Measurements from ENCODE around the gene PIP4K2A.

Gene PIP4K2A

GRCh38 chr10:22607261-22607660 is 107.1 kb downstream of the PIP4K2A start:
- Histone ChIP-seq H3K36me3 (ENCODE audit: control insufficient read depth, insufficient read depth, low read length) (peaks cover 5% of the 10 kb centered on the region), H3K27me3 (replicated peaks; ENCODE audit: control insufficient read depth, insufficient read depth, low read length) (no peaks in the 10 kb centered on the region), H3K4me3 (replicated peaks; ENCODE audit: low read depth, low read length) (no peak overlapping the region)
- no peak for DNase-seq (ENCODE audit: extremely low read depth, insufficient read length)
- TF ChIP-seq CTCF (IDR thresholded peaks at IDR 0.05; ENCODE audit: insufficient read depth, low read length, poor library complexity, severe bottlenecking): no peak

- Histone ChIP-seq H3K27me3 (replicated peaks; ENCODE audit: control insufficient read depth, insufficient read depth, low read length) (no peaks in the 10 kb centered on the region), H3K36me3 (ENCODE audit: control insufficient read depth, insufficient read depth, low read length) (peaks cover 5% of the 10 kb centered on the region), H3K4me3 (replicated peaks; ENCODE audit: low read depth, low read length) (no peak overlapping the region)
- peak; percentile 75 for DNase-seq (ENCODE audit: extremely low read depth, insufficient read length)
- TF ChIP-seq CTCF (IDR thresholded peaks at IDR 0.05; ENCODE audit: insufficient read depth, low read length, poor library complexity, severe bottlenecking): no peak
These were observed 108.2 kb downstream of the PIP4K2A start for GRCh38 chr10:22606164-22606614.

GRCh38 chr10:22605168-22605567 is 109.2 kb downstream of the PIP4K2A start:
- no peak overlapping the region for H3K4me3 ChIP-seq (replicated peaks; ENCODE audit: low read depth, low read length)
- peaks cover 8% of the 10 kb centered on the region for H3K36me3 ChIP-seq (ENCODE audit: control insufficient read depth, insufficient read depth, low read length)
- no peak for TF ChIP-seq CTCF (IDR thresholded peaks at IDR 0.05; ENCODE audit: insufficient read depth, low read length, poor library complexity, severe bottlenecking)
- no peaks in the 10 kb centered on the region for H3K27me3 ChIP-seq (replicated peaks; ENCODE audit: control insufficient read depth, insufficient read depth, low read length)
- DNase-seq (ENCODE audit: extremely low read depth, insufficient read length): peak; percentile 77

DNA sequence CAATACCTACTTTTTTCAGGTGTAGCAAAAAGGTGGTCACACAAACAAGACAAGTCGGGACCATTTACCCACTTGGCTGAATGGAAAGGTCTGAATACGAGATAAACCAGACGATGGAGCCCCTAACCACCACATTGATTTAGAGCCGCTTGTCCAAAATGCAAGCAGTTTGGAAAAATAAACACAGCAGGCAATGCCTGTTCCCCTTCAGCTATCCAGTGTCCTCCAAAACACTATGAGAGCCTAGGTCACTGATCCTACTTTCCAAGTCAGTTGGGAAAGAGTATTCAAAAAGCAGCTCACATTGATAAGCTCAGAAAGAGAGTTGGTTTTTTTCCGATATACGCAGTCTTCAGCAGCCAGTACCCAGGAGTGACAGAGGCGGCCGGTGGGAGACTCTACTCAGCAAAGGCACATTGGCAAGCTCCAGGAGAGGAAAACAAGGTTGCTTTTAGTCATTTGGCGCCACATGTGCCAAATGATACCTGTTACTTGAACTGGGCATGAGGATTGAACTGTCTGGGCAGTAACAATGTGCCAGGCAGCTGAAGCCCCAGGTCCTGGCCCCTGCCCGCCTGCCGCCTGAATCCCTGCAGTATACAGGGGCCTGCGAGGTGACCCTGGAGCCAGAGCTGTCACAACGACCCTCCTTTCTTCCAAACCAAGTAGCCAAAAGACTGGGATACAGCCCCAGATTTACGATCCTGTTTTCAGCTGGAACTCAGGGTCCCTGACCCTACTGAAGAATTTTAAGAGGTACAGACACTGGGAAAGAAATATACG is 109.8 kb downstream of the PIP4K2A start:
- no peak for TF ChIP-seq CTCF (IDR thresholded peaks at IDR 0.05; ENCODE audit: insufficient read depth, low read length, poor library complexity, severe bottlenecking)

GRCh38 chr10:22603581-22603980 is 110.8 kb downstream of the PIP4K2A start:
- Histone ChIP-seq H3K27me3 (replicated peaks; ENCODE audit: control insufficient read depth, insufficient read depth, low read length) (no peaks in the 10 kb centered on the region), H3K36me3 (ENCODE audit: control insufficient read depth, insufficient read depth, low read length) (peaks cover 8% of the 10 kb centered on the region), H3K4me3 (replicated peaks; ENCODE audit: low read depth, low read length) (no peak overlapping the region)
- TF ChIP-seq CTCF (IDR thresholded peaks at IDR 0.05; ENCODE audit: insufficient read depth, low read length, poor library complexity, severe bottlenecking): no peak
- DNase-seq (ENCODE audit: extremely low read depth, insufficient read length): no peak

More for the DNA sequence above, 109.8 kb downstream of the PIP4K2A start:
- Histone ChIP-seq H3K27me3 (replicated peaks; ENCODE audit: control insufficient read depth, insufficient read depth, low read length) (no peaks in the 10 kb centered on the region), H3K36me3 (ENCODE audit: control insufficient read depth, insufficient read depth, low read length) (peaks cover 8% of the 10 kb centered on the region), H3K4me3 (replicated peaks; ENCODE audit: low read depth, low read length) (0 out of 2 replicates have a peak overlapping the region, but pooled peaks have one; percentile 2)
- DNase-seq (ENCODE audit: extremely low read depth, insufficient read length): no peak
